Kasumi-1 (cell line): ENCODE measurements around the gene PREP.
A peak's percentile ranks its signal among the peaks of the same experiment; 100 is the strongest.
"Not testable (repeated sequence)": the region's sequence is repeated elsewhere in the genome, so short reads cannot be mapped to it uniquely, and the experiment has no call there.

Experiments
- DNase-seq, 2 experiments: peaks; one replicate each; lab custom pipeline; 2025; lab: John Stamatoyannopoulos, UW

The PREP gene

DNA sequence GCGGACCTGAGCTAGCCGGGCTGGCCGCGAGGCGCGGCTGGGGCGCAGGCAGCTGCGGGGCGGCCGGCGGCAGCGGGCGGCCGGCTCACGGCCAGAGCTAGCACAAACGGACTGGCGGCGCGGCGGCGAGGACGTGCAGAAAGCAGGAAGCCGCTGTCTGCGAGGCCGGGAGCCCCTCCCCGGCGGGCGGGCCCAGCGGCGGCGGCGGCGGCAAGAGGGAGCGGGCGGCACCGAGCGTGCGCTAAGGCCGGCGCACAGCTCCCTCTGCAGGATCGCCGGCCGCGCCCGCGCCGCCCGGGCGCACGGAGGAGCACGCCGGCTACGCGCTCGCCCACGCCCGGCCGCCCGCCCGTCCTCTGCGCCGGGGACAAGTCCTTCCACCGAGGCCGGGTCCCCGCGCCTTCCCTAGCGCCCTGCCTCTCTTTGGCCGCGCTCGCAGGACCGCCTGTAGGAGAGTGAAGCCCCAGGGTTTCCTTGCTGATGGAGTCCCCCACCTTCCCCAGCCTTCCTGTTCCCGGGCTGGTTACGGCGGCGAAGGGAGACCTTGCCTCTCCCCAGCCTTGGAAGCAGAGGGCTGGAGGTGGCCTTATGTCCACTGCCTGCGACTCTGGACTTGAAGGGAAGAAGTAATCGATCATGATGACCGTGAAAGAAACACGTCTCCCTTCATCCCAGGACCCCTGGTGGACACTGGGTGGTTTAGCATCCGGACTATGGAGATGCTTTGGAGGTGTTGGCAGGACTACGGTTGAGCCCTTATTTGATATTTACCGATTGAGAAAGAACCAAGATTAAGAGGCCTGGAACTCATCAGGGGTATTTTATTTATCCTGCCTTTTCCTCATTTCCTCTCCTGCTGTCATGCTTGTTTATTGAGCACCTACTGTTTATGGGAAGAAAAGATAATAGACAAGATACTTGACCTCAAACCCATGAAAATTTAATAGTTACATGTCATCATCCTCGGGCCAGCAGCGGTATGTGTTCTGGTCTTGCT is at the start of gene PREP:
PREP (minus strand) TSS at position 144 of the 997 bp plus-strand sequence. CDS start 191 bp downstream, outside the sequence.
- DNase-seq, result peak; percentile 77 to 84

DNA sequence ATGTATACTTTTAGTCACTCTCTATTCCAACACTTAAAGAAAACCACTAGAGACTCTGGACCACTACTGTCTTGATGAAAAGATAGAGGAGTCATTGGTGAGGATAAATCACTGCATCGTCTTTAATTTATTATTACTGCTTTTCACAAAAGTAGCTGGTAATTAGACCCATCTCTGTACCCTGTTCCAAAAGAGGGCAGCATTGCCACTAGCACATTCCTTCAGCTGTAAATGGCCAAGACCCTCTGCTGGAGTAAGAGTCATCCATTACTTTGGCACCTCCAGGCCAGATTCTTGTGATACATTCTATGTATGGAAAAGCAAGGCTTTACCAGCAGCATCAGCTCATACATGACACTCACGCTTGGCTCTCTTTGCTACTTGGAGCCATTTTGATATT is 49.5 kb upstream of the PREP start:
- DNase-seq, result peak in 1 of 2 experiments; percentile 2

DNA sequence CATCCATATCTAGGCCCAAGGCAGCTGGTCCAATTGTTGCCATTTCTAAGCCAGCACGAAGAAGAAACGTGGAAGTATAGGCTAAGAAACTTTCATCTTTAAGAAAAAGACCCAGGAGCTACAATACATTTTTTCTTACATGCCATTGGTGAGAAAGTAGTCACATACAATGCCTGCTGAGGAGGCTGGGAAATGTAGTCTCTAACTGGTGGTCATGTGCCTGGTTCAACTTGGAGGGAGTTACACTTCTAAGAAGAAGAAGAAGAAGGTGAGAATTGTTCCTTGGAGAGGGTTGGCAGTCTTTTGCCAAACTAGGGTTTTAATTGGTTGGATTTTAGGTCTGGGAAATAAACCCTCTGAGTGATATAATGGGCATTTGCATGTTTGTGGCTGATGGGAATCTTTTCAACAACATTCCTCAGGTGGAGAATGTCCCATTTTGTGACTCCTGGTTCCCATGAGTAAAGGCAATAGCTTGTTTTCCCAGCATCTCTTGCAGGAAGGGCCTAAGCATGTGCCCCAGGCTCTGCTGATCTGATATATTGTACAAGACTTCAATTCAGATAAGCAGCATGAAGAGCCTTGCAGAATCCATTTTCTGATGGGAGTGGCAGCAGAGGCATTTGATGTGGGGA is 47.0 kb upstream of the PREP start:
- DNase-seq, result no peak

DNA sequence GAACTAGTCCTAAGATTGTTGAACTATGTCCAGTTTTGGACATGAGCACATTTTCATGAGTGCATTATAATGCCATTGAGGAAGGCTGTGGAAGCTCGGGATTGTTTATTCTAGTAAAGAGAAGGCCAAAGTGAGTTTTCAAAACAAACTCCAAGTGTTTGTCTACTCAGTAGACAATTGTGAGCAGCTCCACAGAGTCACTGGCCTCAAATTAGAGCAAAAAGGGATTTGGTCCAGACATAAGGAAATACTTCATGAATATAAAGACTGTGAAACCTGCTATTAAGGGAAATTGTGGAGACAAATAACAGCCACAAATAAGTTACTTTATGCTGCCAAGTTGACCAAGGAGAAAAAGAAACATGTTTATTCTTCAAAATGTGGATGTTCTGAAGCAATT is 42.6 kb upstream of the PREP start:
- DNase-seq, result no peak

DNA sequence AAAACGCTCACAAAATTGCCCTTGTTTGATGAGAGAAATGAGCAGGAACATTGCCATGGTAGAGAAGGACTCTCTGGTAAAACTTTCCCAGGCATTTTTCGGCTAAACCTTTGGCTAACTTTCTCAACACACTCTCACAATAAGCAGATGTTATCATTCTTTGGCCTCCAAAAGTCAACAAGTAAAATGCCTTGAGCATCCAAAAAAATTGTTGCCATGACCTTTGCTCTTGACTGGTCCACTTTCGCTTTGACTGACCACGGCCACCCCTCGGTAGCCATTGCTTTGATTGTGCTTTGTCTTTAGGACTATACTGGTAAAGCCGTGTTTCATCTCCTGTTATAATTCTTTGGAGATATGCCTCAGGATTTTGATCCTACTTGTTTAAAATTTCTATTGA is 41.1 kb upstream of the PREP start:
- no peak for DNase-seq

DNA sequence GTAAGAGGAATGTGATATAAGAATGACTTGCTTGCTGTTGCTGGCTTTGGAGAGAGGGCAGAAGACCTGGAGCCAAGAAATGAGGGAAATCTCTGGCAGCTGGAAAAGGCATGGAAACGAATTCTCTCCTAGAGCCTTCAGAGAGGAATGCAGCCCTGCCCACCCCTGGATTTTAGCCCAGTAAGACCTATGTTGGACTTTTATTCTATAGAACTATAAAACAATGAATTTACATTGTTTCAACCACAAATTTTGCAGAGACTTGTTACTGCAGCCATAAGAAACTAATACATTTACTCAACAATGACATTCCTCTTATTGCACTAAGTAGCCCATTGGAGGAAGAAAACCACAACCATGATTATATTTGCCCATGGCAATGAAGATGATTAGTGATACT is 39.5 kb upstream of the PREP start:
- DNase-seq, result no peak

DNA sequence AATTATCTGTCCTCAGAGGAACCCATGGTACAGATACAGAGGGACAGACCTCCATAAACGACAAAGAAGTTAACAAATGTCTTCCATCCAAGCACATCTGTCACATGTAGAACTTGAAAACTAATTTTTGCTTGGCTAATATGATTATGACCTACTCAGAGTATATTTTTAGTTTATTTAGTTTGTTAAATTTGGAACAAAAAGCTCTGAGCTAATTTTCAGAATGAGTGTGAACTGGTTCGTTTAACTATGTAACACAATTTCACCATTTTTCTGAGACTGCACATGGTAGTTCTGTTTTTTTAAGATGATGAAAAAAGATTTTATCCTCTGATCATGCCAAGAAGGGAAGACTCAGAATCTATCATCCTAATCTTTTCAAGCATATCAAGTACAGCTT is 34.4 kb upstream of the PREP start:
- DNase-seq, result no peak

DNA sequence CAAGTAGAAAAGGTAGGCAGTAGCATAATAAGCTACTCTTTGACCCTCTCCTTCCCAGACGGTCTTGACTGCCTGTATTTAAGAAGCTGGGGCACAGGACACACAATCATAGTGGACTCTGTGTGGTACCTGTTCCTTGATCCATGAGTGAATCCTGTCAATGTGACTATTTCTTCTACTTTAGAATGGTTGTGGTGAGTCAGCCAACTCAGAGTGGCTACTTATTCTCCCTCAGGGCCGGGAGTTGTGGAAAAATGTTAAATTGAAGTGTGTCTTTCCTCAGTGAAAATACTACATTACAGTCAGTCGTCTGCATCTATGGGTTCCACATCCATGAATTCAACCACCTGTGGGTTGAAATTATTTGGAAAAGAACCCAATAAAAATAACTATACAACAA is 30.8 kb upstream of the PREP start:
- no peak for DNase-seq

DNA sequence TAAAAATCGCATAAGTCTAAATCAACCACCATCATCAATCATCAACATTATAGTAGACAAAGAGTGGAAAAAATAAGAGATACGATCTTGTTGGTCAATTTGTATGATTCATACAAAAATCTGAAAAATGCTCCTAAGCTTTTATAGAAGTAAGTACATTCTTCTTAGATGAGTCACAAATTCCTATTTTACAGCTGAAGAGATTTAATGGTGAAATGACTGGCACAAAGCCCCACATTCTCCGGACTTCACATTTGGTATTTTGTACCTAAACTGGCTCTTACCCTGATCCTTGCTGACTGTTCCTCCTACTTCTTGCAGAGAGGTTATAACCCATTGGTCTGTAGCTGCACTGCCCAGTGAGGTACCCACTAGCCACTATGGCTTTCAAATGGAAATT is 29.9 kb upstream of the PREP start:
- no peak for DNase-seq

DNA sequence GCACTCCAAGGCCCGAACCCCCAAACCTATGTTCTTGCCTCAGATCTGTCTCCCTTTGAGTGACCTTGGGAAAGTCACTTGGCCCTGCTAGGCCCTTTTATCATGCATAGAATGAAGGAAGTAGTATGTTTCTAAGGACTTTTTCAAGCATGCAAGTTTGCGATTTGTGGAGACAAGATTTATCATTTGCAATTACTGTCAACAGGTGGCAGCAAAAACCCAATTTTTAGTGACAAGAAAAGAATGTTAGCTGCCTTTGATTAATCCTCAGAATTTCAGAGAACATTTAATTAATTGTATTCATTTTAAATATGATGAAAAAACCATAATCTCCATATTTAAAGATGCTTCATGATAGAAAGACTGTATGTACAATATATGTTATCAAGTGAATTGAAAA is 28.3 kb upstream of the PREP start:
- DNase-seq, result peak; percentile 31 to 63

DNA sequence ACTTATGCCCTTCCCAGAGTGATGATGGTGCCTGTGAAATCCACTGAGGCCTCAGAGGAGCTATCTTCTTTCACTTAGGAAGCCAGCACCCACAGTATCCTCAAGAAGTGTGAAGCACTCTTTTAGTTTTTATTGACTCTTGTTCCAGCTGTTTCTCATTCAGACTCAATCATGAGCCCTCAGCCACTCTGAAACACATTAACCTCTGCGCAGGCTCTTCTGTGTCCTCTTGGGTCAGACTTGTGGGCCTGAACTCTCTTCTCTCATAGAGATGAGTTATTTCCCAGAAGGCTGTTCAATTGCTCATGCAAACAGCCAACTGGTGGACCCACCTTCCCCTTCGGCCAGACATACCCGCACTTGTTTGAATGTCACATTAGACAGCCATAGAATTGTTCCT is 27.8 kb upstream of the PREP start:
- DNase-seq, result no peak

DNA sequence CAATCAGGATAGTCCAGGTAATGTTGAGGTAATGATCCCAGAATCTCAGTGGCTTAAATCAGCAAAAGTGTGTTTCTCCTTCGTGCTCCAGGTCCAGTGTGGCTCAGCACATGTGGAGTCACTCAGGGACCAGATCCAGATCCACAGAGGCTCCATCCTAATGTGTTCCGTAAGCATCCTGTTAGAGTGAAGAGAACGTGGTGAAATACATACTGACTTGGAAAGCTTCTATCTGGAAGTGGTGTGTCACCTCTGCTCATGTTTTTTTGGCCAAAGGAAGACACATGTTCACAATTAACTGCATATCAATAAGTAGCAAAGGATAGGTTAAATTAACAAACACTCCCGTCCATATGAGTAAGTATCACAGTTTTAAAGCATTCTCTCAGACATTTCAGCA is 26.8 kb upstream of the PREP start:
- no peak for DNase-seq

DNA sequence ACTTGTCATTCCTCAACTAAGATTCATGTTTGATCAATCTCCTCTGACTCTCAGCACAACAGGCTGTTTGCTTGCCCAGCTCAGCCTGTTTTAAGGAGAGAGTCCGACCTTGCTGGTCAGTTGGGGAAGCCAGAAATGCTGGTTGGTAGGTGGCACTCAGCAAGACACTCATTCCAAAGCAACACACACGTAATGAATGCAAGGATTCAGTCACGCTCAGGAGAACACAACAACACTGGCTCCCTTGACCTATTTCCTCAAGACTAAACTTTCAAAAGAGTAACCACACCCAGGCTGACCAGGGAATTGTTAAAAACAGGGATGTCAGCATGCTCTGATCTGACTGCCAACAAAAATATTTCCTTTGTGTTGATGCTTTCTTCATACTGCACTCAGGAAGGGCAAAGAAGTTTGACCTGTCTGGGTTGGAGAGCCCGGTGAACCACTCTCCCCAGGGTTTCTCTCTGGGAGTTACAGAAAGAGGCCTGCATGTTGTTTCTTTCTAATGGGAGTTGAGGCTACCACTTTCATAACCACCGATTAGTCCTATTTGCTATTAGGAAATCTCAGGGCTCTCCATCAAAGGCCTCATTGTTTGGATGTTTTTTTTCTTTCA is 25.6 kb upstream of the PREP start:
- DNase-seq, result no peak

DNA sequence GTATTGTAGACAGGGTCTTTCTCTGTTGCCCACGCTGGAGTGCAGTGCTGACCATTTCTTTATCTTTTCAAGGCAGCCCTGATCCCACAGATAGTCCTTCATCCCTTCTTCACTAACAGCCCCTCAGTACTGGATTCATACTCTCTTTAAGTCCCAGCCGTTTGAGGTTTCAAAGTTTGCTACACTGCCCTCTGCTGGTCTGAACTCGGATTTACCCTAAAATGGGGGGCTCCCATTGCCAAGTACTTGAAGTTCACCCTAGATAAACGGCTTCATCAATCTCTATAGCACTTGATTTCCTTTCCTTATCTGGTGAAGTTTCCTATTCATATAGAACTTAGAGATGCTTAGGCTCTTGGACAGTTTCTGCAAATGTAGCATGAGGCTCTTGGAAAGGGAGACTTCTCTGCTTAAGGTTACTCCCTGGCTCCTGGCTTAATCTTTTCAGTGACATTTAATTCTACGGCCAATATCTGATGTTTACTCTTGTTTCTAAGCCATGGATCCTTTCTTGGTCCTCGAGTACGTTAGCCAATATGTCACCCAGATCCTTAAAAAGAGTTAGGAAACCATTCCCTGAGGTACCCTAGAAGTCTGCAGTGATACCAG is 21.4 kb upstream of the PREP start:
- peak; percentile 82 to 90 for DNase-seq

DNA sequence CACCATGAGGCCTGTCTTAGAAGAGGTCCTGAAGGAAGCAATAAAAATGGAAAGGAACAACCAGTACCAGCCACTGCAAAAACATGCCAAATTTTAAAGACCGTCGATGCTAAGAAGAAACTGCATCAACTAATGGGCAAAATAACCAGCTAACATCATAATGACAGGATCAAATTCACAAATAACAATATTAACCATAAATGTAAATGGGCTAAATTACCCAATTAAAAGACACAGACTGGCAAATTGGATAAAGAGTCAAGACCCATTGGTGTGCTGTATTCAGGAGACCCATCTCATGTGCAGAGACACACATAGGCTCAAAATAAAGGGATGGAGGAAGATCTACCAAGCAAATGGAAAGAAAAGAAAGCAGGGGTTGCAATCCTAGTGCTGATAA is 14.1 kb upstream of the PREP start:
- DNase-seq, result not testable (repeated sequence)

DNA sequence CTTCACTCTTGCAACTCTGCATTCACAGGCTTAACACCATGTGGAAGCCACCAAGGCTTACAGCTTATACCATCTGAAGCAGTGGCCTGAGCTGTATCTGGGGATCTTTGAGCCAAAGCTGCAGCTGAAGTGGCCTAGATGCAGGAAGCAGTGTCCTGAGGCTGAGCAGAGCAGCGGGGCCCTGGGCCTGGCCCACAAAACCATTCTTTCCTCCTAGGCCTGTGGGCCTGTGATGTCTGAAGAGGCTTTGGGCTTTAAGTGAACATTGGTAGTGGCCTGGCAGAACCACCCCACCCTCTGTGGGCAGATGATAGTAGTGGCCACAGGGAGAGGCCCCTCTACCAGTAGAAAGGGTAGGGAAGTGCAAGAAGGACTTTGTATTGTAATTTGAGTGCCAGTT is 6.9 kb upstream of the PREP start:
- no peak for DNase-seq

DNA sequence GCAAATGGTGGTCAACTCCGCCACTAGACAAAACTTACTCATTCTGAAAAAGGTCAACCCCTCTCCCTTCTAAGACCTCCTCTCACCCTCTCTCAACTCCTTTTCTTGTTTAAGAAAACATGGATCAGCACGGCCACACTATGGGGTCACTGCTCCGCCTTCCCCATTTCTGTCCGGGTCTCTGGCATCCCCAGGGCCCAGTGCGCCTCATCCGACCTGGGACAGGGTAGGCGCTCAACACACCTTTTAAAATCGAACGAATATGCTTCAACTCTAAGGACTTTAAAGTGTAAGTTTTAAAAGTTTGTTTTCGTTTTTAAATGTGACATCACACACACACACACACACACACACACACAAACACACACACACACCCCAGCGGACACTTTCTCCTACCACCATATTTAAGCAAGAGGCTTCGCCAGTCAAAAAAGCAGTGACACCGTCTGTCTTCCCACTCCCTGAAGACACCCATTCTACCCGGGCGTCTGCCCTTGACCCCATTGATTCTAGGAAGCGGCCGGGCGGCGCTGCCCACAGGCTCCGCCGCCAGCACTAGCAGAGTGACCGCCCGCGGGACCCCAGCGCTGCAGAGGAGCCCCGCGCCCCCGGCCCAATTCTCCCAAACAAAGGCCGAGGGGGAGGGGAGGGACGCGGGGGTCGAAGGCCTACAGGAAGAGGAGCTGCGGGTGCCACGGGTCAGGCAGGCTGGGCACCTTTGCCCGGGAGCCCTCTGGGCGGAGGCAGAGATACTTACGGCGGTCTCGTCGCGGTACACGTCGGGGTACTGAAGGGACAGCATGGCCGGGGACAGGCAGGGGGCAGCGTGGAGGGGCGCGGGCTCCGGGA is 568 bp downstream of the PREP start:
- peak; percentile 47 to 54 for DNase-seq

DNA sequence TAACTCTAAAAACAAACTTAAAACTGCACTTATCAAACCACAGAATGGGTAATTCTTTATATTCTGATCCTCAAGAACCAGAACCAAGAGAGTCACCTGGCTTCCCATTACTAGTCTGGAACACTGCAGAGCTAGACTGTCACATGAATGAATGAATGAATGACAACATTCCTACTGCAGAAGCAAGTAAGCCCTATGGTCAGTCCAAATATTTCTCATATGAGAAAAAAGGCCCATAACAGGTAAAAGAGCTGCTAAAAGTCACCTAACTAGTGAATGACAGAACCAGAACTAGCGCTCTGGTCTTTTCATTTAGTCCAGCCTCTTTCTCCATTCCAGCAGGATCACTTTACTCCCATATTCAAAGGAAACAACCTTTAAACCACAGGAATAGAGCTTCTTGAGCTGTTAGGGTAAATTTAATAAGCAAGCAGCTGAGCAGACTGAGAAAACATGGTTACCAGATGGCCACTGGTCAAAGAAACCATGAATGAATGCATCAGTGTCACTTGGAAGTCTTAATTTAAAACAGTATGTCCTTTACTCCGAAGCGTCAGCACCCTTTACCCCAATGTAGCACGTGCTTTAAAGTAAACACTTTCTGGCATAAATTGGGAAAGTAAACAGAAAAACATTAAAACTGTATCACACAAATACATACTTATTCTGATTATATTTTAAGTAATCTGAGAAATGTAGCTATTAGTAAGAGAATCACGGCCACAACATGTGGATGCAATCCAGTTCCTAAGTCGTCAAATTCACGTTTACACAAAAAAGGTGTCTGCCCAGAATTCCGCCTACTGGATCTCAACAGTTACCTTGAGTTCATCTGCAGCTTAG is 1.4 kb downstream of the PREP start:
- no peak for DNase-seq

DNA sequence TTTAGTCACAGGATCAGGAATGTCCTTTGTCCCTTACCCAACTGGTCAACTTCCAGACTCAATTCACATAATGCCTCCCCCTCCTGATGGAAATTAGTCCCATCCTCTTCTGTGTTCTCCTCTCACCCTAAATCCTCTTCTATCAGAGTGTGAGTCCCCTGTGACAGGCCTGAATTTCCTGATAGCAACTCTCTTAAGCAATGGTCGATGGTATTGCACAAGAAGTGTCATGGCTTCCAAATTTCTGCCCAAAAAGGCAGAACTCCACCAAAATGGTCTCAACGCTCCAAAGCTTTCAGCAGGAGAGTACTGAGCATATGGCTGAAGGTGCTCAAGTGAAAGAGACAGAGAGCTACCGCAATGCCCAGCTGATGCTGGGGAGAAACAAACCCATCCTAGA is 2.4 kb downstream of the PREP start:
- DNase-seq, result no peak

DNA sequence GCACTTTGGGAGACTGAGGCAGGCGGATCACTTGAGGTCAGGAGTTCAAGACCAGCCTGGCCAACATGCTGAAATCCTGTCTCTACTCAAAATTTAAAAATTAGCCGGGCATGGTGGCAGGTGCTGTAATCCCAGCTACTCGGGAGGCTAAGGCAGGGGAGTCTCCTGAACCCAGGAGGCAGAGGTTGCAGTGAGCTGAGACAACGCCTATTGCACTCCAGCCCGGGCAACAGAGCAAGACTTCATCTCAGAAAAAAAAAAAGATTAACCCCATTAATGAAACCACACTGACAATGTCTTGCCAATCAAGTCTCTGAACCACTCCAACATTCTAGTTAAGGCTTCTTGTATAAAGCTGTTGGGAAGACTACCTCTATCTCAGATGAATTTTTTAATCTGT is 4.0 kb downstream of the PREP start:
- DNase-seq, result no peak

DNA sequence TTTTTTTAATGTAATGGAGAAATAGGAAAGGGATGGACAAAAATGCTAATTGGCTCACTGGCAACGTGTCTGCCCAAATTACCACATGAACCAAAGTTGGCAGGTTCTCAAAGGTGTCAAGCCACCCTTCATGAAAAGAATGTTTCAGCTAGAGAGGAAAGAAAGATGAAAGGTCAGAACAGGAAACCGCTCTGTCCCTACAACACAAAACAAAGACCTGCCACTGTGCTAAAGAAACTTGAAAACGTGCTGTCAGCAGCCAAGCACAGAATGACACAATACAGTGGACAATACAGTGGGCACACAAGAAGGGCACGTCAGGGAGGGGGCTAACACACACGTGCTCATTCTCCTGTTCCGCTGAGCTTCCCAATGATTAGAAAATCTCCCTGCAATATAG is 4.9 kb downstream of the PREP start:
- DNase-seq, result no peak
